H1 (cell line): Measurements from ENCODE around the gene FAM149A. TPM values are rescaled to one million over a fixed set of nuclear protein-coding genes. Genes with fewer than 3 reads are reported as not detected.

ENCODE experiments used
- CTCF ChIA-PET: fragments of 300-600 bp; sonication (Branson Sonifier 250); formaldehyde crosslinking; loops from one replicate; lab custom pipeline; 2021; ENCODE audit not compliant: partially characterized antibody; lab: Charles Lee
- POLR2A ChIA-PET: fragments of 300-600 bp; sonication (Branson Sonifier 250); formaldehyde crosslinking; loops from one replicate; lab custom pipeline; 2021; ENCODE audit warnings: inconsistent platforms; ENCODE audit not compliant: partially characterized antibody; lab: Charles Lee
- DNase-seq, 2 experiments: peaks; one replicate each; pipeline versions ENCODE4 v3.0.0 to v3.0.0-alpha.2; 2010 to 2022; ENCODE audit warnings: low spot score in 2 of 2, low read depth in 1 of 2, mixed read lengths in 1 of 2
- FAIRE-seq: peaks from 2 replicates; lab custom pipeline; 2011; peaks lifted over from hg19 to GRCh38; lab: Jason Lieb, UNC
- H2AFZ ChIP-seq: 2 replicates; pipeline ENCODE4 v1.8.1; 2012; ENCODE audit warnings: low read length, inconsistent platforms
- H2AK5ac ChIP-seq: 2 replicates; pipeline ENCODE4 v1.6.1; 2013; ENCODE audit warnings: low read depth, low read length
- H2BK120ac ChIP-seq: replicated peaks from 2 replicates; pipeline ENCODE3; 2013; ENCODE audit warnings: low read depth, low read length, inconsistent platforms
- H2BK12ac ChIP-seq: 2 replicates; pipeline ENCODE4 v1.6.1; 2013; ENCODE audit warnings: low read depth, low read length
- H2BK15ac ChIP-seq: 2 replicates; pipeline ENCODE4 v1.6.1; 2013; ENCODE audit warnings: low read length
- H2BK20ac ChIP-seq: 2 replicates; pipeline ENCODE4 v1.6.1; 2013; ENCODE audit warnings: low read length
- H2BK5ac ChIP-seq: 2 replicates; pipeline ENCODE4 v1.6.1; 2013; ENCODE audit warnings: low read depth, low read length
- H3K14ac ChIP-seq: 2 replicates; pipeline ENCODE4 v1.6.1; 2013; ENCODE audit warnings: inconsistent platforms; ENCODE audit not compliant: insufficient read length
- H3K18ac ChIP-seq: 2 replicates; pipeline ENCODE4 v1.6.1; 2013; ENCODE audit warnings: low read length; ENCODE audit errors: extremely low read depth
- H3K23ac ChIP-seq: 2 replicates; pipeline ENCODE4 v1.6.1; 2013; ENCODE audit warnings: inconsistent platforms; ENCODE audit not compliant: insufficient read length
- H3K23me2 ChIP-seq: 2 replicates; pipeline ENCODE4 v1.6.1; 2013; ENCODE audit warnings: low read depth, low read length
- H3K27ac ChIP-seq: 2 replicates; pipeline ENCODE4 v1.6.1; 2011; ENCODE audit warnings: low read depth, low read length, inconsistent platforms
- H3K27me3 ChIP-seq, 4 experiments: replicated peaks in 1 of 4; 1 replicate in 1 of 4; 2 replicates in 3 of 4; pipeline versions ENCODE4 v1.6.1 to v1.8.1; 2011 to 2013; ENCODE audit warnings: low read length in 3 of 4, mild to moderate bottlenecking in 3 of 4, inconsistent platforms in 2 of 4, mixed read lengths in 2 of 4, moderate library complexity in 1 of 4; ENCODE audit not compliant: control insufficient read depth in 3 of 4, insufficient read depth in 3 of 4; ENCODE audit errors: extremely low read depth in 1 of 4
- H3K36me3 ChIP-seq, 4 experiments: 2 replicates each; pipeline versions ENCODE4 v1.6.1 to v1.8.1; 2011 to 2013; ENCODE audit warnings: mild to moderate bottlenecking in 4 of 4, low read length in 3 of 4, moderate library complexity in 2 of 4, control low read depth in 1 of 4, inconsistent platforms in 1 of 4; ENCODE audit not compliant: insufficient read depth in 4 of 4, control insufficient read depth in 2 of 4
- H3K4ac ChIP-seq: replicated peaks from 2 replicates; pipeline ENCODE3; 2013; ENCODE audit warnings: low read length, low read depth, mixed read lengths, inconsistent platforms; ENCODE audit not compliant: insufficient read length
- H3K4me1 ChIP-seq, 4 experiments: replicated peaks in 1 of 4; 1 replicate in 1 of 4; 2 replicates in 3 of 4; pipeline versions ENCODE4 v1.6.1 to v1.8.1; 2011 to 2013; ENCODE audit warnings: low read length in 3 of 4, inconsistent platforms in 2 of 4, mixed read lengths in 1 of 4; ENCODE audit not compliant: insufficient read depth in 4 of 4, control insufficient read depth in 3 of 4
- H3K4me2 ChIP-seq, 2 experiments: 2 replicates each; pipeline versions ENCODE4 v1.6.1 to v1.8.1; 2011 to 2013; ENCODE audit warnings: low read depth in 2 of 2, low read length in 2 of 2, control low read depth in 1 of 2, inconsistent platforms in 1 of 2, mild to moderate bottlenecking in 1 of 2; ENCODE audit not compliant: insufficient read depth in 1 of 2
- H3K4me3 ChIP-seq, 4 experiments: fragments of 200-600, 300-600 bp in 1 of 4; sonication (generic), shearing (Covaris generic), sonication (Bioruptor Twin) in 1 of 4; 2 replicates each; pipeline versions ENCODE4 v1.5.1 to v1.8.1; 2011 to 2016; ENCODE audit warnings: low read length in 4 of 4, low read depth in 3 of 4, control low read depth in 2 of 4, inconsistent platforms in 2 of 4, mild to moderate bottlenecking in 2 of 4, mixed read lengths in 1 of 4, moderate library complexity in 1 of 4; ENCODE audit not compliant: insufficient read depth in 2 of 4; ENCODE audit errors: extremely low read depth in 1 of 4
- H3K56ac ChIP-seq: replicated peaks from 2 replicates; pipeline ENCODE3; 2013; ENCODE audit warnings: low read depth, mild to moderate bottlenecking, mixed read lengths, low read length, inconsistent platforms; ENCODE audit not compliant: insufficient read length
- H3K79me1 ChIP-seq: 2 replicates; pipeline ENCODE4 v1.6.1; 2013; ENCODE audit warnings: low read depth, low read length, control low read depth
- H3K79me2 ChIP-seq, 2 experiments: 2 replicates each; pipeline versions ENCODE4 v1.6.1 to v1.8.1; 2012 to 2013; ENCODE audit warnings: low read length in 2 of 2, mild to moderate bottlenecking in 2 of 2, inconsistent platforms in 1 of 2; ENCODE audit not compliant: insufficient read depth in 2 of 2, control insufficient read depth in 1 of 2
- H3K9ac ChIP-seq, 4 experiments: replicated peaks in 1 of 4; 1 replicate in 1 of 4; 2 replicates in 3 of 4; pipeline versions ENCODE4 v1.6.1 to v1.8.1; 2011 to 2013; ENCODE audit warnings: low read depth in 3 of 4, low read length in 3 of 4, control low read depth in 2 of 4, mild to moderate bottlenecking in 2 of 4, moderate library complexity in 2 of 4, inconsistent platforms in 1 of 4; ENCODE audit errors: extremely low read depth in 1 of 4
- H3K9me3 ChIP-seq, 2 experiments: 2 replicates each; pipeline versions ENCODE4 v1.6.1 to v1.8.1; 2012 to 2013; ENCODE audit warnings: mild to moderate bottlenecking in 2 of 2, moderate library complexity in 2 of 2, control low read depth in 1 of 2, inconsistent platforms in 1 of 2, low read depth in 1 of 2, low read length in 1 of 2, mixed read lengths in 1 of 2; ENCODE audit not compliant: insufficient read depth in 2 of 2
- H4K20me1 ChIP-seq, 2 experiments: replicated peaks in 1 of 2; 2 replicates each; pipeline versions ENCODE3 to v1.8.1; 2011 to 2013; ENCODE audit warnings: inconsistent platforms in 2 of 2, low read length in 2 of 2, mild to moderate bottlenecking in 1 of 2; ENCODE audit not compliant: insufficient read depth in 2 of 2, control insufficient read depth in 1 of 2
- H4K5ac ChIP-seq: 2 replicates; pipeline ENCODE4 v1.6.1; 2013; ENCODE audit warnings: low read length, low read depth, mixed read lengths, inconsistent platforms; ENCODE audit not compliant: insufficient read length
- H4K8ac ChIP-seq: 2 replicates; pipeline ENCODE4 v1.8.0; 2013; ENCODE audit warnings: mild to moderate bottlenecking, moderate library complexity, low read length, inconsistent platforms; ENCODE audit not compliant: insufficient read depth; ENCODE audit errors: extremely low read depth
- H4K91ac ChIP-seq: replicated peaks from 2 replicates; pipeline ENCODE3; 2013; ENCODE audit warnings: low read length, mixed read lengths, inconsistent platforms; ENCODE audit not compliant: insufficient read length
- CEBPB ChIP-seq: IDR thresholded peaks from 2 replicates; pipeline ENCODE4 v1.6.1; 2012; ENCODE audit warnings: low read depth, low read length
- CTBP2 ChIP-seq: IDR thresholded peaks from 2 replicates; pipeline ENCODE4 v1.7.0; 2011; ENCODE audit warnings: borderline replicate concordance, mild to moderate bottlenecking, moderate library complexity, mixed read lengths, low read length; ENCODE audit not compliant: insufficient read depth, insufficient read length
- GTF2F1 ChIP-seq: IDR thresholded peaks from 2 replicates; pipeline ENCODE4 v1.6.1; 2012; ENCODE audit warnings: low read depth, low read length, improper control_type of control experiment, borderline replicate concordance
- JUND ChIP-seq: IDR thresholded peaks from 2 replicates; pipeline ENCODE4 v1.6.1; 2011; ENCODE audit warnings: mild to moderate bottlenecking, improper control_type of control experiment, low read length
- NRF1 ChIP-seq: IDR thresholded peaks from 2 replicates; pipeline ENCODE4 v1.6.1; 2011; ENCODE audit warnings: mild to moderate bottlenecking, low read depth, low read length, improper control_type of control experiment
- POLR2AphosphoS5 ChIP-seq: IDR thresholded peaks from 2 replicates; pipeline ENCODE4 v1.6.1; 2011; ENCODE audit warnings: low read depth, low read length
- RNF2 ChIP-seq: fragments of 200-900, 300-1000 bp; sonication (generic); IDR thresholded peaks from 2 replicates; pipeline ENCODE4 v1.7.1; 2016; ENCODE audit warnings: borderline replicate concordance, low read depth, mild to moderate bottlenecking, antibody characterized with exemption, low read length; ENCODE audit not compliant: poor library complexity, severe bottlenecking; ENCODE audit errors: missing control alignments
- SIRT6 ChIP-seq: IDR thresholded peaks from one replicate; pipeline ENCODE4 v1.7.1; 2012; ENCODE audit warnings: low read length, inconsistent platforms
- SP2 ChIP-seq: IDR thresholded peaks from 2 replicates; pipeline ENCODE4 v1.6.1; 2012; ENCODE audit warnings: mild to moderate bottlenecking, low read length, inconsistent platforms
- SUZ12 ChIP-seq: fragments of 200-600 bp; sonication (generic); IDR thresholded peaks from 2 replicates; pipeline ENCODE4 v1.6.1; 2012; ENCODE audit warnings: mild to moderate bottlenecking, inconsistent platforms, low read length, moderate library complexity, mixed read lengths
- polyA plus RNA-seq, 7 experiments: library from polyadenylated mRNA; depleted of rRNA in 3 of 7; stranded (reverse) in 5 of 7; unstranded in 2 of 7; fragments of >200 nt in 5 of 7; fragments of 200-250 nt in 2 of 7; gene quantifications; 1 replicate in 5 of 7; 2 replicates in 1 of 7; 4 replicates in 1 of 7; pipeline versions ENCODE4 v1.2.1 to v1.2.3, GENCODE V29; 2011 to 2013; ENCODE audit warnings: missing spikeins in 2 of 7, mixed read lengths in 2 of 7
- total RNA-seq: library from RNA; stranded (reverse); fragmentation: NEBNext Ultra II Directional; extraction: Animal tissue kit (Norgen Biotek cat#: 25700); gene quantifications from 2 replicates; pipeline ENCODE4 v1.2.1, GENCODE V29; 2021

Gene FAM149A
- total and polyA plus RNA-seq, 2 of the 8 experiments (the other 6 are each of a cell fraction or from before 2014, with no cell fraction given) = 6.1 to 8.5 TPM

- no peak for FAIRE-seq
- Histone ChIP-seq H3K4ac (no peak overlapping the region), H4K20me1 (no peaks in the 10 kb centered on the region), H3K14ac (no peak overlapping the region), H2AK5ac (no peak overlapping the region), H3K18ac (no peak overlapping the region), H3K27me3 (no peaks in the 10 kb centered on the region; a peak in 1 of 7 replicates), H3K23me2 (no peaks in the 10 kb centered on the region), H2BK15ac (no peak overlapping the region), H3K27ac (no peak overlapping the region), H2BK120ac (no peak overlapping the region), H3K36me3 (no peaks in the 10 kb centered on the region), H3K56ac (no peak overlapping the region), H2AFZ (no peak overlapping the region), H2BK5ac (no peak overlapping the region), H4K8ac (no peak overlapping the region), H3K4me1 (no peaks in the 10 kb centered on the region), H3K9me3 (no peaks in the 10 kb centered on the region), H3K79me1 (no peaks in the 10 kb centered on the region), H3K79me2 (no peaks in the 10 kb centered on the region), H2BK20ac (no peak overlapping the region), H4K91ac (no peak overlapping the region), H3K23ac (no peak overlapping the region), H4K5ac (no peak overlapping the region), H3K9ac (no peak overlapping the region), H3K4me2 (no peak overlapping the region), H2BK12ac (no peak overlapping the region), H3K4me3 (no peak overlapping the region)
- TF ChIP-seq CEBPB (no peak), POLR2AphosphoS5 (no peak), GTF2F1 (no peak), JUND (no peak), NRF1 (no peak), RNF2 (no peak), SIRT6 (no peak), SUZ12 (no peak), CTBP2 (no peak), SP2 (no peak)
- ChIA-PET POLR2A (no interaction called here), CTCF (interaction anchor here (0.7 to 1.0 kb wide), 3 partner anchors 9 to 49 kb away, joined by 3 read pairs; no protein-coding TSS in a partner anchor)
- no peak for DNase-seq
These were observed 16.0 kb upstream of the FAM149A start for GRCh38 chr4:186088523-186088922.
